ENCODE results near the gene MUC6.

DNA sequence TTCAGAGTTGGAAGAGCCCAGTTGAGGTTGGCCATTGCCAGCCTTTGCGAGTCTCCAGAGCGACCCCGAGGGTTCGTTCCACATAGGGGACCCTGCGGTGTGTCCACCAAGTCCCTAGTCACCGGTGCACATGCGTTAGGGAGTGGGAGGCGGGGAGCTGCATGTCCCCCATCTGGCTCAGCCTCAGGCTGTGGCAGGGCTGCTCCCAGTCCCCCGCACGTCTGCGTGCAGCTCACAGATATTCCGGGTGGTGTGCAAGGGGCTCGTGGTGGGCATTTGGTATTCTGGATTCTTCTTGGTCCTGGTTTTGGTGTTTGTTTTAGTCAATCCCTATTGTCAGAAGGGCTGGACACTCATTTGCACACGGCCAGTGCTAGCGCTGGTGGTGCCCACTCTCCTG lies 48.8 kb downstream of the MUC6 start:
- TF ChIP-seq, protein P1, sequence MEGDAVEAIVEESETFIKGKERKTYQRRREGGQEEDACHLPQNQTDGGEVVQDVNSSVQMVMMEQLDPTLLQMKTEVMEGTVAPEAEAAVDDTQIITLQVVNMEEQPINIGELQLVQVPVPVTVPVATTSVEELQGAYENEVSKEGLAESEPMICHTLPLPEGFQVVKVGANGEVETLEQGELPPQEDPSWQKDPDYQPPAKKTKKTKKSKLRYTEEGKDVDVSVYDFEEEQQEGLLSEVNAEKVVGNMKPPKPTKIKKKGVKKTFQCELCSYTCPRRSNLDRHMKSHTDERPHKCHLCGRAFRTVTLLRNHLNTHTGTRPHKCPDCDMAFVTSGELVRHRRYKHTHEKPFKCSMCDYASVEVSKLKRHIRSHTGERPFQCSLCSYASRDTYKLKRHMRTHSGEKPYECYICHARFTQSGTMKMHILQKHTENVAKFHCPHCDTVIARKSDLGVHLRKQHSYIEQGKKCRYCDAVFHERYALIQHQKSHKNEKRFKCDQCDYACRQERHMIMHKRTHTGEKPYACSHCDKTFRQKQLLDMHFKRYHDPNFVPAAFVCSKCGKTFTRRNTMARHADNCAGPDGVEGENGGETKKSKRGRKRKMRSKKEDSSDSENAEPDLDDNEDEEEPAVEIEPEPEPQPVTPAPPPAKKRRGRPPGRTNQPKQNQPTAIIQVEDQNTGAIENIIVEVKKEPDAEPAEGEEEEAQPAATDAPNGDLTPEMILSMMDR (IDR thresholded peaks at IDR 0.05; ENCODE audit: low read length): no peak
- TF ChIP-seq EZH2 (optimal IDR thresholded peaks at IDR 0.05; ENCODE audit: low read depth, low read length): no peak
- no peak for TF ChIP-seq EZH2phosphoT487 (IDR thresholded peaks at IDR 0.05; ENCODE audit: low read length)
